A549 (cell line): ENCODE measurements around the gene RPS6KC1.

Experiments
- CTCF ChIP-seq: fragments of >200 bp; sonication (Bioruptor Twin); formaldehyde crosslinking; IDR thresholded peaks from 3 replicates; pipeline ENCODE4 v1.5.1; 2016
- JUNB ChIP-seq: fragments of >200 bp; sonication (Bioruptor Twin); formaldehyde crosslinking; IDR thresholded peaks from 2 replicates; pipeline ENCODE4 v1.6.1; 2016
- MAX ChIP-seq: IDR thresholded peaks from 2 replicates; pipeline ENCODE4 v1.6.1; 2012
- POLR2A ChIP-seq: IDR thresholded peaks from 2 replicates; pipeline ENCODE4 v1.6.1; 2012; ENCODE audit warnings: mild to moderate bottlenecking, low read length
- POLR2AphosphoS2 ChIP-seq: conservative IDR thresholded peaks from 2 replicates; pipeline ENCODE4 v1.6.1; 2012; ENCODE audit warnings: low read length, improper control_type of control experiment, inconsistent platforms
- RAD21 ChIP-seq, 2 experiments: fragments of >200 bp in 1 of 2; sonication (Bioruptor Twin) in 1 of 2; formaldehyde crosslinking in 1 of 2; IDR thresholded peaks in 1 of 2; conservative IDR thresholded peaks in 1 of 2; 2 replicates in 1 of 2; 3 replicates in 1 of 2; pipeline ENCODE4 v1.6.1; 2012 to 2018; ENCODE audit warnings: inconsistent platforms in 1 of 2
- REST ChIP-seq: fragments of 200-600 bp; sonication (generic); IDR thresholded peaks from 2 replicates; pipeline ENCODE4 v1.6.1; 2016; ENCODE audit warnings: antibody characterized with exemption, mild to moderate bottlenecking, moderate library complexity
- RFX5 ChIP-seq: fragments of 450-650 bp; IDR thresholded peaks from 2 replicates; pipeline ENCODE4 v1.7.1; 2014; ENCODE audit warnings: antibody characterized with exemption, mild to moderate bottlenecking, moderate library complexity

GRCh38 chr1:213221209-213221608 is 170.2 kb downstream of the RPS6KC1 start:
- TF ChIP-seq CTCF: no peak
- TF ChIP-seq POLR2A: no peak
- TF ChIP-seq POLR2AphosphoS2: no peak
- TF ChIP-seq RAD21 (conservative IDR thresholded peaks at IDR 0.05 in 1 of 2, IDR thresholded peaks at IDR 0.05 in 1 of 2): no peak
- TF ChIP-seq JUNB: no peak
- no peak for TF ChIP-seq RFX5
- TF ChIP-seq REST: no peak
- TF ChIP-seq MAX: no peak
